Endothelial cell of umbilical vein (primary cell): Measurements from ENCODE around the gene CLPSL2. TPM values are rescaled to one million over a fixed set of nuclear protein-coding genes. Genes with fewer than 3 reads are reported as not detected.

Source experiments
- BruUV-seq: library from RNA; stranded (reverse); fragments of 400-500 nt; replicated peaks from 2 replicates; lab custom pipeline; 2021; lab: Mats Ljungman, UMichigan
- CTCF ChIA-PET: fragments of 300-600, 350-600 bp; sonication (Branson Sonifier 250); formaldehyde crosslinking; loops from one replicate; lab custom pipeline; 2021; ENCODE audit warnings: antibody characterized with exemption, inconsistent platforms; lab: Charles Lee
- POLR2A ChIA-PET: fragments of 300-600, 350-600 bp; sonication (Branson Sonifier 250); formaldehyde crosslinking; loops from one replicate; lab custom pipeline; 2021; ENCODE audit warnings: antibody characterized with exemption, inconsistent platforms; lab: Charles Lee
- DNase-seq: peaks from one replicate; pipeline ENCODE4 v3.0.0-alpha.2; 2011; ENCODE audit warnings: low read depth, low spot score
- FAIRE-seq: peaks from 2 replicates; lab custom pipeline; 2011; peaks lifted over from hg19 to GRCh38; lab: Jason Lieb, UNC
- H2AFZ ChIP-seq: 2 replicates; pipeline ENCODE4 v1.6.0; 2012; ENCODE audit warnings: low read depth, low read length, control low read depth, inconsistent platforms
- H3K27ac ChIP-seq: 2 replicates; pipeline ENCODE4 v1.5.1; 2011; ENCODE audit warnings: low read depth, mild to moderate bottlenecking, control low read depth, low read length, moderate library complexity; ENCODE audit not compliant: insufficient read depth
- H3K27me3 ChIP-seq, 2 experiments: 2 replicates each; pipeline versions ENCODE4 v1.6.0 to v1.6.1; 2011; ENCODE audit warnings: low read length in 2 of 2, mixed read lengths in 1 of 2; ENCODE audit not compliant: control insufficient read depth in 2 of 2, insufficient read depth in 2 of 2
- H3K36me3 ChIP-seq, 2 experiments: 2 replicates in 1 of 2; 3 replicates in 1 of 2; pipeline ENCODE4 v1.5.1; 2011; ENCODE audit warnings: low read length in 2 of 2, mild to moderate bottlenecking in 1 of 2, moderate library complexity in 1 of 2; ENCODE audit not compliant: control insufficient read depth in 2 of 2, insufficient read depth in 2 of 2; ENCODE audit errors: extremely low read depth in 1 of 2
- H3K4me1 ChIP-seq: 3 replicates; pipeline ENCODE4 v1.5.1; 2011; ENCODE audit warnings: mild to moderate bottlenecking, low read length; ENCODE audit not compliant: control insufficient read depth, insufficient read depth; ENCODE audit errors: extremely low read depth
- H3K4me2 ChIP-seq: 2 replicates; pipeline ENCODE4 v1.6.1; 2011; ENCODE audit warnings: low read length, control low read depth, mixed read lengths; ENCODE audit not compliant: insufficient read depth
- H3K4me3 ChIP-seq, 3 experiments: fragments of 200-600 bp in 1 of 3; sonication (generic), shearing (Covaris generic) in 1 of 3; replicated peaks in 1 of 3; 2 replicates each; pipeline ENCODE4 v1.5.1; 2011 to 2016; ENCODE audit warnings: control low read depth in 3 of 3, low read length in 3 of 3, mild to moderate bottlenecking in 2 of 3, inconsistent platforms in 1 of 3, low read depth in 1 of 3, moderate library complexity in 1 of 3; ENCODE audit not compliant: insufficient read depth in 1 of 3
- H3K79me2 ChIP-seq: 2 replicates; pipeline ENCODE4 v1.6.0; 2012; ENCODE audit warnings: low read length, inconsistent platforms; ENCODE audit not compliant: control insufficient read depth, insufficient read depth
- H3K9ac ChIP-seq: replicated peaks from 2 replicates; pipeline ENCODE3; 2011; ENCODE audit warnings: low read length, control low read depth; ENCODE audit not compliant: insufficient read depth; ENCODE audit errors: extremely low read depth
- H3K9me1 ChIP-seq: replicated peaks from 3 replicates; pipeline ENCODE4 v1.6.0; 2011; ENCODE audit warnings: mild to moderate bottlenecking, low read length; ENCODE audit not compliant: control insufficient read depth, insufficient read depth; ENCODE audit errors: extremely low read depth
- H3K9me3 ChIP-seq: replicated peaks from 2 replicates; pipeline ENCODE4 v1.5.1; 2012; ENCODE audit warnings: low read length, inconsistent platforms; ENCODE audit not compliant: control insufficient read depth, insufficient read depth
- H4K20me1 ChIP-seq: replicated peaks from 2 replicates; pipeline ENCODE3; 2011; ENCODE audit warnings: mild to moderate bottlenecking, low read length; ENCODE audit not compliant: control insufficient read depth, insufficient read depth; ENCODE audit errors: extremely low read depth
- EZH2 ChIP-seq: IDR thresholded peaks from 2 replicates; pipeline ENCODE4 v1.6.1; 2012; ENCODE audit warnings: borderline replicate concordance, low read depth, mild to moderate bottlenecking, moderate library complexity, low read length, inconsistent platforms; ENCODE audit not compliant: severe bottlenecking
- FOS ChIP-seq: IDR thresholded peaks from 2 replicates; pipeline ENCODE4 v1.6.1; 2011; ENCODE audit warnings: mild to moderate bottlenecking, low read length, moderate library complexity, borderline replicate concordance; ENCODE audit not compliant: insufficient read depth
- GATA2 ChIP-seq: IDR thresholded peaks from 2 replicates; pipeline ENCODE4 v1.7.0; 2011; ENCODE audit warnings: low read depth, mild to moderate bottlenecking, moderate library complexity, mixed read lengths, low read length; ENCODE audit not compliant: insufficient read length, insufficient read depth
- JUN ChIP-seq: IDR thresholded peaks from 2 replicates; pipeline ENCODE4 v1.6.1; 2011; ENCODE audit warnings: borderline replicate concordance, low read depth; ENCODE audit not compliant: insufficient read length, insufficient read depth
- MYC ChIP-seq: IDR thresholded peaks from one replicate; pipeline ENCODE4 v1.6.1; 2011; ENCODE audit warnings: mild to moderate bottlenecking, low read depth, low read length
- POLR2A ChIP-seq: IDR thresholded peaks from 2 replicates; pipeline ENCODE4 v1.6.1; 2012; ENCODE audit warnings: low read depth, mild to moderate bottlenecking, control low read depth, low read length
- POLR2AphosphoS5 ChIP-seq: IDR thresholded peaks from 2 replicates; pipeline ENCODE4 v1.6.1; 2012; ENCODE audit warnings: low read depth, mild to moderate bottlenecking, control low read depth, low read length, moderate library complexity; ENCODE audit not compliant: insufficient read depth
- dilution Hi-C: fragments of 300-500 bp; cut with MboI; formaldehyde crosslinking; loops from one replicate; pipeline ENCODE4 v1.15.0; 2019; ENCODE audit warnings: low sequenced_read_pairs; ENCODE audit not compliant: extremely low pct_ligation_motif_present
- intact Hi-C: fragments of 100-400 bp; cut with micrococcal nuclease; formaldehyde crosslinking; loops from one replicate; pipeline ENCODE4 v1.10.0; 2022
- polyA plus RNA-seq, 4 experiments: library from polyadenylated mRNA; depleted of rRNA in 3 of 4; stranded (reverse) in 3 of 4; unstranded in 1 of 4; fragments of >200 nt; gene quantifications; 2 replicates each; pipeline versions ENCODE4 v1.2.1 to v1.2.3, GENCODE V29; 2011 to 2012; ENCODE audit warnings: missing spikeins in 1 of 4
- total RNA-seq: library from RNA; stranded (reverse); gene quantifications from 2 replicates; pipeline ENCODE4 v1.2.3, GENCODE V29; 2021
- TF ChIP-seq, protein P1 (sequence below), 2 donors: IDR thresholded peaks; 1 replicate in 1 of 2; 2 replicates in 1 of 2; pipeline ENCODE4 v1.5.1; 2011; ENCODE audit warnings: low read length in 2 of 2, mild to moderate bottlenecking in 2 of 2, moderate library complexity in 2 of 2, control low read depth in 1 of 2, inconsistent platforms in 1 of 2, low read depth in 1 of 2; ENCODE audit not compliant: insufficient read depth in 1 of 2; ENCODE audit errors: extremely low read depth in 1 of 2
- TF ChIP-seq, protein P2 (sequence below): IDR thresholded peaks from 2 replicates; pipeline ENCODE4 v1.6.1; 2011; ENCODE audit not compliant: insufficient read depth, insufficient read length

The CLPSL2 gene
- total and polyA plus RNA-seq, 2 donors (not counting 3 experiments of a cell fraction or from before 2014, with no cell fraction given) = not detected

DNA sequence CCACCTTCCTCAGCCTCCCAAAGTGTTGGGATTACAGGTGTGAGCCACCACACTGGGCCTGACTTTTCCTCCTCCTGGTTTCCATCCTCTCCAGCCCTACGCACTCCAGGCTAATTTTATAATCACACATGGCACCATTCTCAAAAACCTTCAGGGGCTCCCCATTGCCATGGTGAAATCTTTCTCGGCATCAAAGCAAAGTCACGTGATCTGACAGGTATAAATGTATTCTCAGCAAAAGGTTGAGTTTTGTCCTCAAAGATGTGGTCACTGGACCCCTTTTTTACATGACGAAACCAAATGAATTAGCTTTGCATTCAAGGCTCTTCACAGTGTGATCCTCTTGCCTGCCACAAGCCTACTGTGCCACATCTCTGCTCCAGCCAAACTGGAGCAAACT, 24.1 kb upstream of the CLPSL2 start:
- POLR2A ChIA-PET = no interaction called here
- BruUV-seq = no TSS peak

DNA sequence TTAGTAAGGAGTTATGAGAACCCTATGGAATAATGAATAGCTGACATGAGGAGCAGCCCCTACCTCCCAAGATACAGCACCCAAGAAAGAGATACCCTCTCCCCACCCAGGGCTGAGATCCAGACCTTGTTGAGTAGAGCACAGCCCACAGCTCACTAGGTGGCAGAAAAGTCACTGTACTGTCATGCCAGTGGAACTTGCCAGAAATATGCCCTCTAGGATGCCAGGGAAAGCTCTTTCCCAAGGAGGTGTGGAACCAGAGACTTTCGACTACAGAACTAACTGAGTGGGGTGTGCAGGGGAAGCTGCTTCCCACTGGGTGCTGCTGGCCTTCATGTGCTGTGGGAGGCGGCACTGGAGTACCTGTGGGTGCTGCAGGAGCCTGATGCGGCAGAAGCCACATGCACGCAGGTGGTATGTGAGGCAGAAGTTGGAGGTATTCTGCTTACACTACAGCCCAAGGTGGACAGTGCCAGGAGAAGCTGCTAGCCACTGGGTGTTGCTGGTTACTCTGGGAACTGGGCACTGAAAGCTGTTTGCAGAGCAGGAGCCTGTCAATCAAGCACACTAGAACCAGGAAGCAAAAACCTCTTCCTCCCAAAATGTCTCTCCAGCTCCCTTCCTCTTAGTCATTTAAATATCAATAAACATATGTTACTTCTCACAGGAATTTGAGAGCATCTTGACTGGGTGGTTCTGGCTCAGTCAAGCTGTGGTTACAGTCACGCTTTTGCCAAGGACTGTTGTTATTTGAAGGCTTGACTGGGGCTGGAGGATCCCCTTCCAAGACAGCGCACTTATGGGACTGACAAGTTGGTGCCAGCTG, 21.7 kb upstream of the CLPSL2 start:
- H4K20me1 ChIP-seq = no peaks in the 10 kb centered on the region
- no peak for DNase-seq
- dilution Hi-C loops = no loop called here
- no peaks in the 10 kb centered on the region for H3K9me1 ChIP-seq
- peak; percentile 24 for FAIRE-seq
- ChIA-PET CTCF (interaction anchor here (0.8 to 2.2 kb wide), 7 partner anchors 12 to 232 kb away, joined by 3 to 19 read pairs (median 4); partner anchors contain the start of gene ARMC12), POLR2A (no interaction called here)
- H3K27me3 ChIP-seq = peaks cover 0 to 10% of the 10 kb centered on the region in 2 experiments
- no peak overlapping the region for H3K4me2 ChIP-seq
- intact Hi-C loops = no loop called here
- no peak overlapping the region for H3K27ac ChIP-seq
- TF ChIP-seq GATA2 = no peak
- TF ChIP-seq FOS = no peak
- no peak for TF ChIP-seq JUN
- TF ChIP-seq, protein P1, sequence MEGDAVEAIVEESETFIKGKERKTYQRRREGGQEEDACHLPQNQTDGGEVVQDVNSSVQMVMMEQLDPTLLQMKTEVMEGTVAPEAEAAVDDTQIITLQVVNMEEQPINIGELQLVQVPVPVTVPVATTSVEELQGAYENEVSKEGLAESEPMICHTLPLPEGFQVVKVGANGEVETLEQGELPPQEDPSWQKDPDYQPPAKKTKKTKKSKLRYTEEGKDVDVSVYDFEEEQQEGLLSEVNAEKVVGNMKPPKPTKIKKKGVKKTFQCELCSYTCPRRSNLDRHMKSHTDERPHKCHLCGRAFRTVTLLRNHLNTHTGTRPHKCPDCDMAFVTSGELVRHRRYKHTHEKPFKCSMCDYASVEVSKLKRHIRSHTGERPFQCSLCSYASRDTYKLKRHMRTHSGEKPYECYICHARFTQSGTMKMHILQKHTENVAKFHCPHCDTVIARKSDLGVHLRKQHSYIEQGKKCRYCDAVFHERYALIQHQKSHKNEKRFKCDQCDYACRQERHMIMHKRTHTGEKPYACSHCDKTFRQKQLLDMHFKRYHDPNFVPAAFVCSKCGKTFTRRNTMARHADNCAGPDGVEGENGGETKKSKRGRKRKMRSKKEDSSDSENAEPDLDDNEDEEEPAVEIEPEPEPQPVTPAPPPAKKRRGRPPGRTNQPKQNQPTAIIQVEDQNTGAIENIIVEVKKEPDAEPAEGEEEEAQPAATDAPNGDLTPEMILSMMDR (IDR thresholded peaks at IDR 0.05; ENCODE audit: extremely low read depth in 1 of 2, insufficient read depth in 1 of 2, low read depth in 1 of 2, low read length in 2 of 2) = no peak
- no peak for TF ChIP-seq EZH2
- TF ChIP-seq POLR2AphosphoS5 = no peak
- TF ChIP-seq, protein P2, sequence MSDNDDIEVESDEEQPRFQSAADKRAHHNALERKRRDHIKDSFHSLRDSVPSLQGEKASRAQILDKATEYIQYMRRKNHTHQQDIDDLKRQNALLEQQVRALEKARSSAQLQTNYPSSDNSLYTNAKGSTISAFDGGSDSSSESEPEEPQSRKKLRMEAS = no peak
- no peak for TF ChIP-seq MYC
- no peak for TF ChIP-seq POLR2A
- no peak overlapping the region for H3K9ac ChIP-seq
- H3K79me2 ChIP-seq = no peaks in the 10 kb centered on the region
- no peaks in the 10 kb centered on the region for H3K36me3 ChIP-seq
- no peak overlapping the region for H2AFZ ChIP-seq
- no peaks in the 10 kb centered on the region for H3K4me1 ChIP-seq
- no peaks in the 10 kb centered on the region for H3K9me3 ChIP-seq
- H3K4me3 ChIP-seq = no peak overlapping the region
- BruUV-seq = no TSS peak

More for the DNA sequence above, 24.1 kb upstream of the CLPSL2 start:
- Histone ChIP-seq H3K4me1 (no peaks in the 10 kb centered on the region), H3K9me1 (no peaks in the 10 kb centered on the region), H3K9ac (no peak overlapping the region), H3K27ac (no peak overlapping the region), H3K27me3 (peaks cover 3 to 4% of the 10 kb centered on the region in 2 experiments), H4K20me1 (no peaks in the 10 kb centered on the region), H3K4me2 (no peak overlapping the region), H3K79me2 (no peaks in the 10 kb centered on the region), H3K9me3 (no peaks in the 10 kb centered on the region), H2AFZ (no peak overlapping the region), H3K4me3 (no peak overlapping the region), H3K36me3 (no peaks in the 10 kb centered on the region)
- intact Hi-C loops = no loop called here
- FAIRE-seq = no peak
- dilution Hi-C loops = no loop called here
- no peak for DNase-seq
- CTCF ChIA-PET = interaction anchor here (0.6 to 1.2 kb wide), 2 partner anchors 230 to 231 kb away, joined by 3 read pairs; no protein-coding TSS in a partner anchor
- TF ChIP-seq EZH2 = no peak
